Retinal pigment epithelial cell (primary cell): Measurements from ENCODE around the gene NUP214.

Source experiments
- DNase-seq: peaks from one replicate; pipeline ENCODE4 v3.0.0-alpha.2; 2010; ENCODE audit warnings: low read depth
- H3K4me3 ChIP-seq: 2 replicates; pipeline ENCODE4 v1.5.1; 2011; ENCODE audit warnings: mild to moderate bottlenecking, low read length, control low read depth, moderate library complexity
- TF ChIP-seq, protein P1 (sequence below): conservative IDR thresholded peaks from 2 replicates; pipeline ENCODE4 v1.5.1; 2011; ENCODE audit warnings: low read depth, low read length, control low read depth, inconsistent platforms

NUP214 gene

DNA sequence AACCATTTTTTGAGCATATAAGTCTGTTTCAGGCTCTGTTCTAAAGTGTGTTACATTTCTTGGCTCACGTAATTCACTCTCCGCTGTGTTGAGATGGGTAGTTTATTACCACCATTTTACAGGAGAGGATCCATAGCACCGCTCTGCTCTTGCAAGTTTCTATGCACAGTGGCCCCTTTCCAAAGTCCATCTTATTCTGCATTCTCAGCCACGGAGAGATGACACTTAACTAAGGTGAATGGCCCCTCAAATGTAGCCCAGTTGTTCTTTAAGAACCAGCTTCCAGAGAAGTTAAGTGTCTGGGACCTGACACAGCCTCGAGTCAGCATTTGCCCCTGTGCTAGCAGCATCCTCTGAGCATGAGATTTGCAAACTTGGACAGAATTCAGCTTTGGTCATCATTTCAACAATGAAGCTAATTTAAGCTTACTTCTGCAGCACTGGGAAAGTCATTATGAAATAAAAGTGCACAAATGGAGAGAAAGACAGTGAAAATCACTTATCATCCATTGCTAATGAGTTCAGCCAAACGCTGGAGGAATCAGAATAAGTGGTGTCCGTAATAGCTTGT, 89.0 kb downstream of the NUP214 start:
- TF ChIP-seq, protein P1, sequence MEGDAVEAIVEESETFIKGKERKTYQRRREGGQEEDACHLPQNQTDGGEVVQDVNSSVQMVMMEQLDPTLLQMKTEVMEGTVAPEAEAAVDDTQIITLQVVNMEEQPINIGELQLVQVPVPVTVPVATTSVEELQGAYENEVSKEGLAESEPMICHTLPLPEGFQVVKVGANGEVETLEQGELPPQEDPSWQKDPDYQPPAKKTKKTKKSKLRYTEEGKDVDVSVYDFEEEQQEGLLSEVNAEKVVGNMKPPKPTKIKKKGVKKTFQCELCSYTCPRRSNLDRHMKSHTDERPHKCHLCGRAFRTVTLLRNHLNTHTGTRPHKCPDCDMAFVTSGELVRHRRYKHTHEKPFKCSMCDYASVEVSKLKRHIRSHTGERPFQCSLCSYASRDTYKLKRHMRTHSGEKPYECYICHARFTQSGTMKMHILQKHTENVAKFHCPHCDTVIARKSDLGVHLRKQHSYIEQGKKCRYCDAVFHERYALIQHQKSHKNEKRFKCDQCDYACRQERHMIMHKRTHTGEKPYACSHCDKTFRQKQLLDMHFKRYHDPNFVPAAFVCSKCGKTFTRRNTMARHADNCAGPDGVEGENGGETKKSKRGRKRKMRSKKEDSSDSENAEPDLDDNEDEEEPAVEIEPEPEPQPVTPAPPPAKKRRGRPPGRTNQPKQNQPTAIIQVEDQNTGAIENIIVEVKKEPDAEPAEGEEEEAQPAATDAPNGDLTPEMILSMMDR: no peak
- H3K4me3 ChIP-seq: no peak overlapping the region
- DNase-seq: no peak

DNA sequence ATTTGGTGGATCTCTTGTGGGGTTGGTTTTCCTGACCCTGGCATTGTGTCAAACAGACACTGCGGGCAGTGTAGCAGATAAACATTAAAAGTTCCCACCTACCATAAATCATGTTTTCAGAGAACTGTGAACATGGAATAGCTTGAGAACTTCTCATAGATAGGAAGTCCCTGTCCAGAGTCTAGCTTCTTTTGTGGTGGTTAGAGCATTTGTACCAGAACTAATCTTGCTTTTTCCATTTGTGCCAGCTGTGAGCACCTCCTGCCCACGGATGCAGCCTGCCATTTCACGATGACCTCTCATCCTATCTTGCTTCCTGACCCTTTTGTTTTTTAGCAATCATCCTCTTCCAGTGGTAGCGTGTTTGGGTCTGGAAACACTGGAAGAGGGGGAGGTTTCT, 89.5 kb downstream of the NUP214 start:
- TF ChIP-seq, protein P1: no peak
- DNase-seq: no peak
- no peak overlapping the region for H3K4me3 ChIP-seq

DNA sequence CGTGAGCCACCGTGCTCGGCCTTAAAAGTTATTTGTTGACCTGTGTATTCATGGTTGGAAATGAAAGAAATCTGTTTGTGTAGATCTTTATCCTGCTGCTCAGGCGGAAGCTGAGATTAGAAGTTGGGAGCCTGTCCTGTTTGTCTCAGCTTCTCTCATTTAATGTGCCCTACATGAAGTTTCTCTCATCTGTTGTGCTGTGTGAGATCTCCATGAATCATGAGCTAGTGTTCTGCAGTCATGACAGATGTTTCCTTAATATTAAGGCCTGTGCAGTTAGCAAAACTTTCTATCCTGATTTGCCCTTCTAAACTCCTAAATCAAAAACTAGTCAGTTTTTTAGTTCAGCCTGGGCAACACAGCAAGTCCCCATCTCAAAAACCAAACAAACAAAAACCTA, 91.4 kb downstream of the NUP214 start:
- DNase-seq: no peak
- no peak overlapping the region for H3K4me3 ChIP-seq
- TF ChIP-seq, protein P1: no peak

DNA sequence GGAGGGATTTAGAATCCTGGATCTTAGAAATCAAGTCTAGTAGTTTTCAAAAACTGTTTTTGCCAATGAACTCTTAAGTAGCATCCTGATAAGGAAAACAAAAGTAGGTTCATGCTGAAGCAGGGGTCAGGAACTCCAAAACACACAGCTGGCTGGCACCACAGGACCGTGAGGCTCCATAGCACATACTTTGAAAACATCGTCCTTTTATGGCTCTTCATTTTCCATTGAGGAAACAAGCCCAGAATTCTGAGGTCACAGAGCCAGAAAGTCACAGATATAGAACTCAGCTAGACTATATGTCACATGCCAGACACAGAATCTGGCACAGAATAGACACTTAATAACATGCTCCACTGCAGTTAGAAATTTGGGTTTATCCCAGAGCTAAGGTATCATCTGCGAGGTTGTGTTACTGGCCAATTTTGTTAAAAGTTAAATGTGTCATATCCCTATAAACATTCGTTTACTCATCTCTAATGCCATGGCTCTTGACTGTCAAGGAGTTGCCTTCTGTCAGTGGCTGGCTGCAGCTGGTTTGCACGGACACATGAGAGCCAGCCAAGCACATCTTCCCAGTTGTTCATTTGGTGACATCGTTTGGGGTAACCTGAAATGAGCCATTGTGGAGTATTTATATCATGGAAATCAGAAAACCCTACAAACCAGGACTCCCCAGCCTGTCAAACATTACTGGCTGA, 92.1 kb downstream of the NUP214 start:
- DNase-seq: no peak
- no peak overlapping the region for H3K4me3 ChIP-seq
- TF ChIP-seq, protein P1: no peak

DNA sequence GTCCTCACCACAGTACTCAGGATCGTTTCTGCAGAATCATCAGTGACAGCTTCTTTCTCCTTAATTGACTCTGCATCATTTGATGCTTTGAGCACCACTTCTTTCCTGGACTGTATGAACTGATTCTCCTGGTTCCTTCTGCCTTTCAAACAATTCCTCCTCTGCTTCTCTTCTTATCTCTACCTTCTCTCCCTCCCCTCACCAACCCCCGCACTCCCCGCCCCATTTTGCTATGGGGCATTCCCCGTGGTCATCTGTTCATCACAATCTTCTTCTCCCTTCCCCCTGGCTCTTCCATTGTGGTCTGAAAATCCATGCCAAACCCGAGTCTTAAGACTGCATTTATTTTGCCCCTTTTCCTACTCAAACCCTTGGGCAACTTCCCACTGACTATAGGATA, 93.0 kb downstream of the NUP214 start:
- no peak overlapping the region for H3K4me3 ChIP-seq
- TF ChIP-seq, protein P1: no peak
- DNase-seq: no peak

DNA sequence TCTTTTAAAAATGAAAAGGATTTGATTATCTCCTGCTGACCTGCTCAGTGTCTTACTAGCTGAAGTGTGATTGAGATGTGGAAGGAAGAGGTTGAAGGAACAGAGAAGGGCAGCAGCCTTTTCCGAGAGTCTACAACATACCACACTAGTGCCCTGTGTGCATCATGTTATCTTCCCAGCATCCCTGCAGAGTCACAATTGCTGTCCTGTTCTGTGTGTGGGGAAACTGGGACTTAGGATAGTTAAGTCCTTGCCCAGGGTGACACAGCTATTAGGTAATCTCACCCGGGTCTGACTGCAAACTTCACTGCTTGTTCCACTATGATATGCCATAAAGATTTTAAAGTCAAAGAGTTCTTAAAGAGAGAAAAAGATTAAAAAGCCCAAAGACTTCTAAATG, 95.1 kb downstream of the NUP214 start:
- TF ChIP-seq, protein P1: no peak
- no peak for DNase-seq

DNA sequence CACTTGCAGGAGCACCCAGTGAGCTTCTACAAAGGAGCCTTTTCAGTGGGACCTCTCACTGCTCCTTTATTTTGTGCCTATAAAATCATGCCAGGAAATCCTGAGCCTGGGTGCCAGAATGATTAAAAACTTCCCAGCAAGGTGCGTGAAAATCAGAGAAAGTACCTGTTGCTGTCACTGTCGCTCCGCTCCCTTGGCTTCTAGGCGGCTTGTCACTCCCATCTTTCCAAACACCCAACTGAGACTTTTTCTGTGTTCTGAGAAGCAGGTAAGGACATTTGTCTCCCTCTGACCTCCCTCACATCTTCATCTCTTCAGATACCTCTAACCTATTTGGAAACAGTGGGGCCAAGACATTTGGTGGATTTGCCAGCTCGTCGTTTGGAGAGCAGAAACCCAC, 97.1 kb downstream of the NUP214 start:
- TF ChIP-seq, protein P1: no peak
- no peak for DNase-seq
- H3K4me3 ChIP-seq: no peak overlapping the region

More for the DNA sequence above, 95.1 kb downstream of the NUP214 start:
- no peak overlapping the region for H3K4me3 ChIP-seq
